GM10266 (cell line): ENCODE measurements around the gene MPPED1.

Experiments used
- DNase-seq: peaks from one replicate; pipeline ENCODE4 v3.0.0; 2012; ENCODE audit errors: extremely low spot score
- TF ChIP-seq, protein P1 (sequence below): IDR thresholded peaks from 2 replicates; pipeline ENCODE4 v1.5.1; 2012; ENCODE audit warnings: mild to moderate bottlenecking, low read depth; ENCODE audit not compliant: control insufficient read depth, insufficient read depth; ENCODE audit errors: missing control alignments

The MPPED1 gene

GRCh38 chr22:43465291-43466015 is 53.6 kb downstream of the MPPED1 start:
- TF ChIP-seq, protein P1, sequence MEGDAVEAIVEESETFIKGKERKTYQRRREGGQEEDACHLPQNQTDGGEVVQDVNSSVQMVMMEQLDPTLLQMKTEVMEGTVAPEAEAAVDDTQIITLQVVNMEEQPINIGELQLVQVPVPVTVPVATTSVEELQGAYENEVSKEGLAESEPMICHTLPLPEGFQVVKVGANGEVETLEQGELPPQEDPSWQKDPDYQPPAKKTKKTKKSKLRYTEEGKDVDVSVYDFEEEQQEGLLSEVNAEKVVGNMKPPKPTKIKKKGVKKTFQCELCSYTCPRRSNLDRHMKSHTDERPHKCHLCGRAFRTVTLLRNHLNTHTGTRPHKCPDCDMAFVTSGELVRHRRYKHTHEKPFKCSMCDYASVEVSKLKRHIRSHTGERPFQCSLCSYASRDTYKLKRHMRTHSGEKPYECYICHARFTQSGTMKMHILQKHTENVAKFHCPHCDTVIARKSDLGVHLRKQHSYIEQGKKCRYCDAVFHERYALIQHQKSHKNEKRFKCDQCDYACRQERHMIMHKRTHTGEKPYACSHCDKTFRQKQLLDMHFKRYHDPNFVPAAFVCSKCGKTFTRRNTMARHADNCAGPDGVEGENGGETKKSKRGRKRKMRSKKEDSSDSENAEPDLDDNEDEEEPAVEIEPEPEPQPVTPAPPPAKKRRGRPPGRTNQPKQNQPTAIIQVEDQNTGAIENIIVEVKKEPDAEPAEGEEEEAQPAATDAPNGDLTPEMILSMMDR: no peak
- no peak for DNase-seq

DNA sequence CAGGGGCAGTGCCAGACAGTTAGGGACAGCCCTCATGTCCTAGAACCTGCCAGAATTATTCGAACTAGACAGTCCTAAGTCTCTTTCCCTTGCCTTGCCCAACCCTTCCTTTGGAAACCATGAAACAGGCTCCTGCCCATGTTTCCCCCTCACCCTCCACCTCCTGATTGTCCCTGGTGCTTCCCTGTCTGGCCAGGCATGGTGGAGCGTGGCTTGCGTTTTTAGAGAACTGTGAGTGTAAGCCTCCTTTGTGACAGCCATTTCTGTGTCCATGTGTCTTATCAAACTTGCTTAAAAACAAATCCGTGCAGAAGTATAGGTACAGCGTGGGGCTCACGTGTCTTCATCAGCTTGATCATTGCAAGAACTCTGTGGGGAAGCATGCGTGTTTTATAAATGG is 54.9 kb downstream of the MPPED1 start:
- TF ChIP-seq, protein P1: no peak
- DNase-seq: no peak

DNA sequence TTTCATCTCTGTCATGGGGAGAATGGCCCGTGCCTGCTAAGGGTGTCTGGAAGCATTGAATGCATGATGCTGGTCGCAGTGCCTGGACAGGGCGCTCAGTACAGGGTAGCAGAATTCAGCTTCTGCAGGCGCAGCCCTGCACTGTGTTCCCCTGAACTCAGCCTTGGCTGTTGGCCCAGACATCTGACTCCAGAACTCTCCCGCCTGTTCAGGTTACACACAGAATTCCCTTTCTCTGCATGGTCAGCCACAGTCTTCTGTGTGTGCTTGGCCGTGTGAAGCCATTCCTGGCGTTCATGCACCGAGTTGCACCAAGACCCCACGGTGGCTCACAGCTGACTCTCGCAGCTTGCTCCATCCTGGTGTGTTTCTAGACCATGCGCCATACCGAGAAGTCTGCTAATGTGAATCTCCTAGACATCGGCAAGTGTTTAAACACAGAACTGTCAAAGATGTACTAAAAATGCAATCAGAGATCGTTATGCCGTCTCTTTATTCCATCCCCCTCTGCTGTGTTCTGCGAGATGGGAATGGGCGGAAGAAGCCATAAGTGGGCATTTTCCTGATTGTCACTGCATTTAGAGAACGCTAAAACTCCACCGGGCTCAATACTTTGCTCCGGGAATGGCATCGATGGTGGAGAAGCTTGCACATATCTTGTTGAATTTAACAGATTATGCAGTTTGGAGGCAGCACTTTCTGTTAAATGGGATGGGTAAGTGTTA is 55.6 kb downstream of the MPPED1 start:
- TF ChIP-seq, protein P1: no peak
- no peak for DNase-seq

- TF ChIP-seq, protein P1: no peak
- DNase-seq: no peak
These were observed 58.4 kb downstream of the MPPED1 start for GRCh38 chr22:43470253-43470652.

DNA sequence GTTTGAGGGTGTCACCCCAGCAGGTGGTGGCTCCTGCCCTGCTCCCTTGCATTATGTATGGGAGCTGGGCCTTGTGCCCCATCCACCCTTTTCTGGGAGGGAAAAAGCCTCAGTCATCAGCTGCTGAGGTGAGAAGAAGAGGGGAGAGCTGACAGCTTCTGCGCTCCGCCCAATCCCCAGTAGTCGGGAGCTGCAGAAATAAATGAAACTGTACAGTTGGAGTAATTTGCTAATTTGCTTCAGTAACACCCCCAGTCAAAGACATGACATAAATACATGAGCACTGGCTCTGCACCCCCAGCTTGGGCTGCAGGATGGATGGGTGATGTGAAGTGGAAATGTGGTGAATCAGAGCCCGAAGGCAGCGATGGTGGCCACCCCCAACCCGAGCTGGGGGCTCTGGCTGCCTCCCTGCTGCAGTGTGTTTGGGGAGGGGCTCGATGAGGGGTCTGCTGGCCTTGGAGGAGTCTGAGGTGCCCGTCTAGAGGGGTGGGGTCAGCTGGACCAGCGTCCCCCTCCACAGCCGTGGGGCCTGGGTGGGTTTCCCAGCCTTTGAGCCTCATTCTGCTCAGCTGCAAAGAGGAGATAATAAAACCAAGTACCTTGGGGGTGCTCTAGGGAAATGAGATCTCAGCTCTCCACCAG is 59.2 kb downstream of the MPPED1 start:
- DNase-seq: no peak

GRCh38 chr22:43471606-43472135 is 59.9 kb downstream of the MPPED1 start:
- TF ChIP-seq, protein P1: no peak
- DNase-seq: no peak

More for the DNA sequence above, 59.2 kb downstream of the MPPED1 start:
- TF ChIP-seq, protein P1: no peak
